Activated T-cell treated with anti-CD3 and anti-CD28 coated beads, Interleukin-2, amount 50 U/mL, for 24 hours (primary cell): ENCODE results near the gene RXRA.

ENCODE experiments used
- DNase-seq: peaks from one replicate; pipeline ENCODE4 v3.0.0-alpha.2; 2020
- H3K27ac Mint-ChIP-seq: 2 replicates; pipeline ENCODE4 v1.8.0; 2020; ENCODE audit warnings: mild to moderate bottlenecking, mixed read lengths
- H3K27me3 Mint-ChIP-seq: 2 replicates; pipeline ENCODE4 v1.8.0; 2020; ENCODE audit warnings: mixed read lengths
- H3K36me3 Mint-ChIP-seq: 2 replicates; pipeline ENCODE4 v1.8.0; 2020; ENCODE audit warnings: low read depth, mixed read lengths
- H3K4me1 Mint-ChIP-seq: 2 replicates; pipeline ENCODE4 v1.8.0; 2020; ENCODE audit warnings: low read depth, mixed read lengths
- H3K4me3 Mint-ChIP-seq: 2 replicates; pipeline ENCODE4 v1.8.0; 2020; ENCODE audit warnings: mild to moderate bottlenecking, moderate library complexity, mixed read lengths
- H3K9me3 Mint-ChIP-seq: 2 replicates; pipeline ENCODE4 v1.8.0; 2020; ENCODE audit warnings: mixed read lengths

RXRA gene

DNA sequence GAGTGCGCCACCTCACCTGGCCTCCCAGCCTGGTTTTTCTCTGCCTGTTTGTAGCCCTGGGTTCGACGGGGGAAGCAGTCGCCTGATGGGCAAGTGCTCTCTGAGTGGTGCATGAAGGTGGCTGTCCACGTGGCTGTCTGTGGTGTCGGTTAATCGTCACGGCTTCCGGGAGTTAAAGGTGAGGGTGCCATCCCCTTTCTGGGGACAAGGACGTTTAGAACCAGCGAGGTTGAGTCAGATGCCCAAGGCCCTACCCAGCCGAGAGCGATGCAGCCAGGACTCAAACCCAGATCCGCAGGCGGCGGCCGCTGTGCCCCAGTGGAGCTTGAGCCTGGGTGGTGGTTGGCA is 47.7 kb downstream of the RXRA start:
- Mint-ChIP-seq H3K9me3 (no peaks in the 10 kb centered on the region), H3K27me3 (no peaks in the 10 kb centered on the region), H3K27ac (no peak overlapping the region), H3K4me1 (peaks cover 4% of the 10 kb centered on the region), H3K36me3 (no peaks in the 10 kb centered on the region), H3K4me3 (no peak overlapping the region)
- no peak for DNase-seq

DNA sequence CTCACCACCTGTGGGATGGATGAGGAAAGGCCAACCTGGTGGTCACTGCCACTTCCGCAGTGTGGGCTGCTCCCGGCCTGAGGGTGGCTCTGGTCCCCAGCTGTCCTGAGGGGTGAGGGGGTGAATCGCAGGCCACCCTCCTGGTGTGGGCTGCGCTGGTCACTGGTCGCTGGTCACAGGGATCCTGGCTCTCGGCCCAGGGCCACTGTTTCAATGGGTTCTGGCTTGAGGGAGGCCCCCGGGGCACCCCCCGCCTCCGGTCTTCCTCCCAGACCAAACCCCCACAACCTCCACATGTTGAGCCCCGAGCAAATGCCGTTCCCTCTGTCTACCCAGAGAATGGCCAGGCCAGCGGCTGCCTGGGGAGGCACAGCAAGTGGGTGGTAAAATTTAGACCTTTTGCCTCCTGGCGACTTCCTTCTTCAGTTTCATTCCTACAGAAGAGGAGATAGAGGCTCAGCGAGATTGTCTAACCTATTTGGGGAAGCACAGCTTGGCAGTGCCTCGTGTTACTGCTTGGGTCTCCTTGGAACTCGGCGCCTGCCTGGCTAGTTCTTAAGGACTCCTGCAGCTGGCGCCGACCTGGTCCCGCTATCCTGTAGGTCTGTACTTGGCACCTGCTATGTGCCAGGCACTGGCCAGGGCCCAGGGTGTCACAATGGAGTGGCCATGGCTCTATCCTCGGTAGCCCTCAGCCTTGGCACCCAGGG is 48.2 kb downstream of the RXRA start:
- no peak overlapping the region for H3K4me3 Mint-ChIP-seq
- H3K4me1 Mint-ChIP-seq = peaks cover 4% of the 10 kb centered on the region
- H3K27ac Mint-ChIP-seq = no peak overlapping the region
- H3K27me3 Mint-ChIP-seq = no peaks in the 10 kb centered on the region
- no peaks in the 10 kb centered on the region for H3K9me3 Mint-ChIP-seq
- H3K36me3 Mint-ChIP-seq = no peaks in the 10 kb centered on the region
- no peak for DNase-seq

GRCh38 chr9:134375011-134375390 is 48.7 kb downstream of the RXRA start:
- Mint-ChIP-seq H3K27me3 (no peaks in the 10 kb centered on the region), H3K4me1 (peaks cover 4% of the 10 kb centered on the region), H3K9me3 (no peaks in the 10 kb centered on the region), H3K4me3 (no peak overlapping the region), H3K36me3 (no peaks in the 10 kb centered on the region), H3K27ac (no peak overlapping the region)
- no peak for DNase-seq

DNA sequence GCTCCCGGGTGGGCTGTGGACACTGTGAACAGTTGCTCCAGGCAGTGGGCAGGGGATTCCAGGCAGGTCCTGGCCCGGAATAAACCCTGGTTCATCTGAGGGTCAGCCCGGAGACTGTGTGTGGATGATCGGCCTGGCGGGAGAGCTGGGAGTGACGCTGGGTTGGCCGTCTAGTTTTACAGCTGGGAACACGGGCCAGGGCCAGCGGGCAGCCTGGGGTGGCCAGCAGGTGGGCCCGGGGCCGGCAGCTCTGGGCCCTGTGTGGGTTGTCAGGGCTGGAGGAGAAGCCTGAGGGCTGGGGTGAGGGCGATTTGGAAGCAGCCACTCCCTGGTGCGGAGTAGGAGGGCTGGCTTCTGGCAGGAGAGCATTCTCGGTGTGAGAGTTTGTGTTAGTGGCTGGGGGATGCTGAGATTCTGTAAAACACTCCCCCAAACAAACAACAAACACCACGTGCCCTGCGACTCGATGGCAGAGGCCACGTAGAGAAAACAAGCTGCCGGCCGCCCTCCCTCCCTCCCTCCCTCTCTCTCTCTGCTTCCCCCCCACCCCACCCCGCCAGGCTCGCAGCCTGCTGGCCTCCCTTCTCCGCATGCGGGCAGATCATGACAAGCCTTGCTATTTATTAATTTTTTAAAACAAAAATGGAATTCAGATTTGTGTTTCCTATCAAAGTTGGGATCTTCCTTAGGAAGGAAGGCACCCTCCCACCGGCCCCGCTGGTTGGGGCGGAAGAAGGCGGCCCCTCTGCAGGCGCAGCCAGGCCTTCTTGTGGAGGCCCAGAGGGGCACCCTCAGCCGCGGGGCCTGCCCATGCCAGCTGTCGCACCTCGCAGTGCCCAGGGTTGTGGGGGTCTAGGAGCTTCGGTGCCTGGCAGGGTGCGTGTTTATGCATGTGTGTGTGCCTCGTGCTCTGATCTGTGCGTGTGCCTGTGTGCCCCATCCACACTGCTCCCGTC is 49.5 kb downstream of the RXRA start:
- H3K27me3 Mint-ChIP-seq = no peaks in the 10 kb centered on the region
- H3K36me3 Mint-ChIP-seq = no peaks in the 10 kb centered on the region
- H3K4me1 Mint-ChIP-seq = peaks cover 4% of the 10 kb centered on the region
- H3K27ac Mint-ChIP-seq = no peak overlapping the region
- H3K9me3 Mint-ChIP-seq = no peaks in the 10 kb centered on the region
- no peak for DNase-seq
- no peak overlapping the region for H3K4me3 Mint-ChIP-seq

- Mint-ChIP-seq H3K27ac (no peak overlapping the region), H3K36me3 (no peaks in the 10 kb centered on the region), H3K27me3 (peaks cover 3% of the 10 kb centered on the region), H3K4me1 (peaks cover 7% of the 10 kb centered on the region), H3K4me3 (no peak overlapping the region), H3K9me3 (no peaks in the 10 kb centered on the region)
- DNase-seq = no peak
These were observed 50.3 kb downstream of the RXRA start for GRCh38 chr9:134376386-134377142.

DNA sequence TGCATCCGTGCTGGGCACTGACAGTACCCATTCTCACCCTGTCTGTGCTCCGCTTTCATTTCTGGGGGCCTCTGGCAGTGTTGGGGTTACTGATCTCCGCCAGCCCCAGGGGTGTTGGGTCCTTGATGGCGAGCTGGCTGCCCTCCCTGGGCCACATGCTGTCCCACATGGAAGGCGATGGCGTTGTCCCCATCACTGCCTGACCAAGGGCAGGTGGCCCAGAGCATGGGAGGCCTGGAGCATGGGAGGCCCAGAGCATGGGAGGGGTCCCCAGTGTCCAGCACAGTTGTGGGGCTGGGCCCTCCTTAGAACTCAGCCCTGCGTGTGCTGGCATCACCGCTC is 50.9 kb downstream of the RXRA start:
- H3K27me3 Mint-ChIP-seq = peaks cover 3% of the 10 kb centered on the region
- H3K4me1 Mint-ChIP-seq = peaks cover 13% of the 10 kb centered on the region
- no peak for DNase-seq
- H3K36me3 Mint-ChIP-seq = no peaks in the 10 kb centered on the region
- no peaks in the 10 kb centered on the region for H3K9me3 Mint-ChIP-seq
- H3K27ac Mint-ChIP-seq = no peak overlapping the region
- H3K4me3 Mint-ChIP-seq = no peak overlapping the region

DNA sequence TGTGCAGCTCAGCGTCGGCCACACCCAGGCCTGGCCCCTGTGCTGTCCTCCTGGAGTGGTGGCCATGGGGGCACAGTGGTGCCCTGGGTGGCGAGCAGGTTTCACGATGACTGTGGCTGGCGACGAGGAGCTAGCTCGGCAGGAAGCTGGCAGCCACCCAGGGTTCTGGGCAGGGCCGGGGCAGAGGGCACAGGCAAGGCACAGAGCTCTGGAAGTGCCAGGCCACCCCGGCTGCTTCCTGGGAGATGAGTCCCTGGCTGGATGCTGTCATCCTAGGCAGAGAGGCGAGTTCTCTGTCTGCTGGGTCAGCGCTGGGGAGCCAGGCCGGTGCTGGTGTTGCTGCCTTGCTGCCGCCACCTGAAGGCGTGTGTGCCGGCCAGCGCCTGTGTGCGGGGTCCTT is 51.7 kb downstream of the RXRA start:
- H3K9me3 Mint-ChIP-seq = no peaks in the 10 kb centered on the region
- peaks cover 21% of the 10 kb centered on the region for H3K4me1 Mint-ChIP-seq

DNA sequence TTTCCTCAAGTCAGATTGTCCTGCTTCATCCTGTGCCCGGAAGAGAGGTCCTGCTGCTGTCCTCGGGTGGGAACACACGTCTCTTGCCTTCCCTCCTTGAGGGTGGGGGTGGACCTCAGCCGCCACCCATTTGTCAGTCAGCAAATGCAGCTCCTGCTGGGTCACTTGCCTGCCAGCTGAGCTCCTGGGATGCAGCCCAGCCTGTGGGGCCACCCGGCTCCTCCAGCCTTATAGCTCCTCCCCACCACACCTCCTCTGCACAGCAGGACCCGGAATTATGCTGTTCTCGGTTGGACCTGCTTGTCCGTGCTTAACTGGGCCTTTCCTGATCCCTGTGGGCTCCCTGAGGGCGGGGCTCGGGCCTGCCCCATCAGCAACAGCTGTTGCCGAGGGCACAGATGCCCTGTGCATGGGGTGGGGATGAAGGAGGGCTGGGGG is 52.7 kb downstream of the RXRA start:
- Mint-ChIP-seq H3K36me3 (no peaks in the 10 kb centered on the region), H3K9me3 (no peaks in the 10 kb centered on the region), H3K27me3 (peaks cover 3% of the 10 kb centered on the region), H3K4me1 (peaks cover 23% of the 10 kb centered on the region), H3K4me3 (no peak overlapping the region), H3K27ac (no peak overlapping the region)
- DNase-seq = no peak

More for the DNA sequence above, 51.7 kb downstream of the RXRA start:
- H3K4me3 Mint-ChIP-seq = no peak overlapping the region
- peak; percentile 31 for DNase-seq
- no peaks in the 10 kb centered on the region for H3K36me3 Mint-ChIP-seq
- no peak overlapping the region for H3K27ac Mint-ChIP-seq
- H3K27me3 Mint-ChIP-seq = peaks cover 3% of the 10 kb centered on the region

DNA sequence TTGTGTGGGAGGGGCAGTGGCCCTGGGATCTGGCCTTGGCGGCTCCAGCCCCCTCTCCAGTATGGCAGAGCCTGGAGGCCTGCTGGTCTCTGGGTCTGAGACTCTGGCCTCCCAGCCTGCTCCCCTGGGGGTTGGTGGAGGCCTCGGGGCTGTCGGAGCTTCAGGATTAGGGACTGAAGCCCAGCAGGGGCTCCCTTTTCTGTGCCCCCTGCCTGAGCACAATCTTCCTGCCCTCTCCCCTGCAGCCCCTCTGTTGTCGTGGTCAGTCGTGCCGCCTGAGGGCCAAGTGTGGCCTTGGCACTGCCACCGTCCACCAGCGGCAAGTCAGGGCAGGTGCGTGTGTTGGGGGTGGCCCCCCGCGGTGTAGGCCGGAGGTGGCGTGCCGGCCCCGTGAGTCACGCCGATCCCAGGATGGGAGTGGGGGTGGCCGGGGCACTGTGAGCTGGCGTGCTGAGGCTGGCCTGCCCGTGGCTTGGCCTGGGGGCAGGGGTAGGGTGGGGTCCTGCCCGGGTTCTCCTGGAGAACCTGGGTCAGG is 53.6 kb downstream of the RXRA start:
- Mint-ChIP-seq H3K4me3 (no peak overlapping the region), H3K36me3 (no peaks in the 10 kb centered on the region), H3K9me3 (no peaks in the 10 kb centered on the region), H3K27me3 (peaks cover 6% of the 10 kb centered on the region), H3K27ac (no peak overlapping the region), H3K4me1 (peaks cover 23% of the 10 kb centered on the region)
- no peak for DNase-seq

GRCh38 chr9:134380542-134381271 is 54.5 kb downstream of the RXRA start:
- Mint-ChIP-seq H3K27ac (no peak overlapping the region), H3K9me3 (no peaks in the 10 kb centered on the region)

DNA sequence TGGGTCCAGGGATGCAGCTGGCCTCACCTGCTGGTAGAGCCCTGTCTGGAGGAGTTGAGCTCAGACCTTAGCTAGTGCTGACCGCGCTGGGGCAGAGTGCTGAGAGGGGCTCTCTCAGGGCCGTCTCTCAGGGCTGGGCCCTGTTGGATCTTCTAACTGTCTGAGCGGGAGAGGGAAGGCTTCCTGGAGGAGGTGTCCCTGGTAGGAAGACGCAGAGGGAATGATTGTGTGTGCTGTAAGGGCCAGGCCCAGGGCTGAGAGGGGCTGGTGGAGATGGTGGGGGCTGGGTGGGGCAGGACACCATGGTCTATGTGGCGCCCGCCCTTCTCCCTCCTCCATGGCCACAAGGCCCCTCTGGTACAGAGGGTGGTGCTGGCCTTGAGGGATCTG is 55.0 kb downstream of the RXRA start:
- Mint-ChIP-seq H3K4me3 (no peak overlapping the region), H3K27ac (no peak overlapping the region), H3K27me3 (peaks cover 6% of the 10 kb centered on the region), H3K36me3 (no peaks in the 10 kb centered on the region), H3K9me3 (no peaks in the 10 kb centered on the region), H3K4me1 (peaks cover 23% of the 10 kb centered on the region)
- DNase-seq = no peak

More at GRCh38 chr9:134380542-134381271, 54.5 kb downstream of the RXRA start:
- no peak for DNase-seq
- Mint-ChIP-seq H3K4me1 (peaks cover 23% of the 10 kb centered on the region), H3K36me3 (no peaks in the 10 kb centered on the region), H3K27me3 (peaks cover 6% of the 10 kb centered on the region), H3K4me3 (no peak overlapping the region)

DNA sequence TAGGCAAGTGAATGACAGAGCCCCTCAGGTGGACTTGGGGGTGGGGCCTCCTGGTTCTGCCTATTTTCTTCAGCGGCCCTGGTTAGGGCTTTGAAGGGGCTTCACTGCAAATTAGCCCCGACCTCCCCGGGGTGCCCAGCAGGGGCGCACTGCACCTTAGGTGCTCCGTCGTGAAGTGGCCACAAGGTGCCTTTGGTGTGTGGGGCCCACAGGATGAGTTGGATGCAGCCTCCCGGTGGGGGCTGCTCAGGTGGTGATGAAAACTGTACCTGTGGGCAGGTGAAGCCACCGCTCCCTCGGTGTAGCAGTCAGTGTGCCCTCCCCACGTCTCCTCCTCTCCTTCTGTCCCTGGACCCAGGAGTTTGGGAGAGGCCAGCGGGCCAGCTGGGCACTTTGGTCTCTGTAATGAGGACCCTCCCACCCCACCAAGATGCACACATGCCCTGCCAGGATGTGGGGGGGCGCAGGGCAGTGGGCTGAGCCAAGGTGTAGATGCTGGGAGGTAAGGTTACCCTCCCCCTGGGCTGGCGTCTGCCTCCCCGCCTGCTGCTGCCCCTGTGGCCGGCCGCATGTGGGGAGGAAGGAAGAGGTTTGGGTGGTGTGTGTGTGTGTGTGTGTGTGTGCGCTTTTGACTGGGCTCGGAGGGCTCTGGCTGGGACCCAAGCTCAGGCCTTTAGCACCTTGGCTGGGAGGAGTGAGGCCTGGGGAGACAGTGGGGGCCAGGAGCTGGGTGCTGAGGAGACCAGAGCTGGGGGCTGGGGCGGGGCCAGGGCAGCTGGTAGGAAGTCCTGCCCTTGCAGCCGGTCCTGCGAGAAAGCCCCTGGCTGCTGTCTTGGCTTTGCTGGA is 55.6 kb downstream of the RXRA start:
- Mint-ChIP-seq H3K27ac (peak overlapping the region; percentile 63), H3K4me3 (no peak overlapping the region), H3K9me3 (no peaks in the 10 kb centered on the region), H3K27me3 (peaks cover 6% of the 10 kb centered on the region), H3K36me3 (no peaks in the 10 kb centered on the region), H3K4me1 (peaks cover 21% of the 10 kb centered on the region)
- no peak for DNase-seq

- Mint-ChIP-seq H3K4me3 (no peak overlapping the region), H3K36me3 (no peaks in the 10 kb centered on the region), H3K27ac (no peak overlapping the region), H3K9me3 (no peaks in the 10 kb centered on the region), H3K27me3 (peaks cover 6% of the 10 kb centered on the region), H3K4me1 (peaks cover 19% of the 10 kb centered on the region)
- no peak for DNase-seq
These were observed 56.5 kb downstream of the RXRA start for GRCh38 chr9:134382733-134383132.
